ENCODE measurements around the gene THADA.

Gene THADA

GRCh38 chr2:43186321-43186678 lies 409.5 kb downstream of the THADA start:
- Histone ChIP-seq H3K27me3 (no peaks in the 10 kb centered on the region), H3K4me1 (peaks cover 100% of the 10 kb centered on the region), H3K27ac (peak overlapping the region; percentile 76), H3K4me3 (no peak overlapping the region), H3K36me3 (peaks cover 94% of the 10 kb centered on the region), H4K20me1 (peaks cover 100% of the 10 kb centered on the region), H3K4me2 (peak overlapping the region; percentile 98), H3K9ac (peak overlapping the region; percentile 61; the same call in 1 of the 2 replicates), H3K9me3 (no peaks in the 10 kb centered on the region)
- TF ChIP-seq Cebpa-rat (IDR thresholded peaks at IDR 0.05), result no peak

- H3K36me3 ChIP-seq, result peaks cover 97% of the 10 kb centered on the region
- H3K4me2 ChIP-seq, result peak overlapping the region; percentile 98; the same call in 1 of the 2 replicates
- H3K27me3 ChIP-seq, result no peaks in the 10 kb centered on the region
- peaks cover 100% of the 10 kb centered on the region for H4K20me1 ChIP-seq
- H3K27ac ChIP-seq, result no peak overlapping the region
- H3K9me3 ChIP-seq, result no peaks in the 10 kb centered on the region
- no peak overlapping the region for H3K9ac ChIP-seq
- peaks cover 100% of the 10 kb centered on the region for H3K4me1 ChIP-seq
- no peak for TF ChIP-seq Cebpa-rat (IDR thresholded peaks at IDR 0.05)
- no peak overlapping the region for H3K4me3 ChIP-seq
These were observed 410.7 kb downstream of the THADA start for GRCh38 chr2:43185146-43185545.

GRCh38 chr2:43184339-43184895 lies 411.4 kb downstream of the THADA start:
- H3K4me2 ChIP-seq, result peak overlapping the region; percentile 98; the same call in 1 of the 2 replicates
- no peak overlapping the region for H3K27ac ChIP-seq
- H3K36me3 ChIP-seq, result peaks cover 95% of the 10 kb centered on the region

GRCh38 chr2:43183743-43184142 lies 412.1 kb downstream of the THADA start:
- H3K27me3 ChIP-seq, result no peaks in the 10 kb centered on the region
- H3K36me3 ChIP-seq, result peaks cover 95% of the 10 kb centered on the region
- TF ChIP-seq Cebpa-rat (IDR thresholded peaks at IDR 0.05), result no peak
- H3K4me3 ChIP-seq, result no peak overlapping the region
- no peak overlapping the region for H3K27ac ChIP-seq
- H3K4me1 ChIP-seq, result peaks cover 100% of the 10 kb centered on the region
- no peak overlapping the region for H3K9ac ChIP-seq
- H3K9me3 ChIP-seq, result no peaks in the 10 kb centered on the region
- H3K4me2 ChIP-seq, result peak overlapping the region; percentile 13; the same call in 1 of the 2 replicates
- H4K20me1 ChIP-seq, result peaks cover 99% of the 10 kb centered on the region

More at GRCh38 chr2:43184339-43184895, 411.4 kb downstream of the THADA start:
- H3K9ac ChIP-seq, result no peak overlapping the region
- no peaks in the 10 kb centered on the region for H3K27me3 ChIP-seq
- peaks cover 100% of the 10 kb centered on the region for H3K4me1 ChIP-seq
- H3K4me3 ChIP-seq, result no peak overlapping the region
- peaks cover 99% of the 10 kb centered on the region for H4K20me1 ChIP-seq
- TF ChIP-seq Cebpa-rat (IDR thresholded peaks at IDR 0.05), result no peak
- no peaks in the 10 kb centered on the region for H3K9me3 ChIP-seq

GRCh38 chr2:43180897-43181296 lies 414.9 kb downstream of the THADA start:
- TF ChIP-seq Cebpa-rat (IDR thresholded peaks at IDR 0.05), result no peak
- no peak overlapping the region for H3K9ac ChIP-seq
- H3K4me3 ChIP-seq, result no peak overlapping the region
- H3K27me3 ChIP-seq, result no peaks in the 10 kb centered on the region
- H3K4me2 ChIP-seq, result peak overlapping the region; percentile 48
- H3K4me1 ChIP-seq, result peaks cover 100% of the 10 kb centered on the region
- peaks cover 89% of the 10 kb centered on the region for H3K36me3 ChIP-seq
- H3K27ac ChIP-seq, result 0 out of 2 replicates have a peak overlapping the region, but pooled peaks have one; percentile 36
- no peaks in the 10 kb centered on the region for H3K9me3 ChIP-seq
- peaks cover 99% of the 10 kb centered on the region for H4K20me1 ChIP-seq

All from BLaER1 (cell line).